HG02884 (cell line): ENCODE measurements around the gene FAM81A.

Experiments
- ATAC-seq: cut with Tn5 transposase; IDR thresholded peaks from one replicate; pipeline ENCODE4 v1.9.1; 2021; ENCODE audit warnings: mild to moderate bottlenecking, moderate library complexity; ENCODE audit not compliant: unreplicated experiment

Gene FAM81A

DNA sequence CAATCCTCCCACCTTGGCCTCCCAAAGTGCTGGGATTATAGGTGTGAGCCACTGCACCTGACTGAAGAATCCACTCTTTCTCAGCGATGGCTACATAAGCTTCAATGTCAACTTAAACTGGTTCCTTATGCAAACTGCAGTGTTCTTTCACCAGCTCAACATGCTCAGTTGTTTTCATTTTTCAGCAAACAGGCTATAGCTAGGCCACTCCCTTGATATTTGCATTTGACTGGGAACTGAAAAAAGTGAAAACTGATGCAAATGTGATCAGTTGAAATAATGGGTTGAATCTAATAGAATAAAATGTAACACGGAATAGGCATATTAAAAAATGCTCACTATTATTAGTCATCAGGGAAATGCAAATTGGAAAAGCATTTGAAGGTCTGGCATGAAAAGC, 99.4 kb downstream of the FAM81A start:
- ATAC-seq: no peak

DNA sequence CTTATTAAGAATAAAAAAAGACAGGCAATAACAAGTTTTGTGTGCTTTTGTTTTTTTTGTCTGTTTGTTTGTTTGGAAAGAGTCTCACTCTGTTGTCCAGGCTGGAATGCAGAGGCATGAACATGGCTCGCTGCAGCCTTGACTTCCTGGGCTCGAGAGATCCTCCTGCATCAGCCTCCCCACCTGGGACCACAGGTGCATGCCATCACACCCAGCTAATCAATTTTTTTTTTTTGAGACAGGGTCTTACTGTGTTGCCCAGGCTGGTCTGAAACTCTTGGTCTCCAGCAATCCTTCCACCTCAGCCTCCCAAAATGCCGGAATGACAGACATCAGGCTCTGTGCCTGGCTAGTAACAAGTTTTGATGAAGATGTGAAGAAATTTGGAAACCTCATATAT, 100.5 kb downstream of the FAM81A start:
- ATAC-seq: no peak

GRCh38 chr15:59539799-59540198, 101.8 kb downstream of the FAM81A start:
- ATAC-seq: no peak

- no peak for ATAC-seq
Observed at GRCh38 chr15:59540654-59541053, 102.7 kb downstream of the FAM81A start.

DNA sequence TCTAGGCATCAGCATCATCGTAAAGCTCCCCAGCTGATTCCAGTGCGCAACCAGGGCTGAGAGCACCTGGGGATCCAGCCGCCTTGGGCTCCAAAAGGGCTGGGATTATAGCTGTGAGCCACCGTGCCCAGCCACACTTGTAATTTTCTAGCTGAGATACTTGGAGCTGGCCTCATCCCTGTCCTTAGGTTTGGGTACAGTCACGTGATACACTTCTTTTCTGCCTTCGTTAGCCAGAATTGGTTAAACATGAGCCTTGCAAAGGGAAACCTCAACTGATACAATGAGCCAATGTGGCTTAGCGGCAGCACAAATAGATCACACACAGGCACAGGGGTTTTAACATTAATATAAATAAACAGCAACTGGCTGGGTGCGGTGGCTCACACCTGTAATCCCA, 103.8 kb downstream of the FAM81A start:
- ATAC-seq: no peak

- ATAC-seq: peak; percentile 89
Observed at GRCh38 chr15:59543721-59544547, 105.9 kb downstream of the FAM81A start.

GRCh38 chr15:59545573-59545972, 107.6 kb downstream of the FAM81A start:
- ATAC-seq: no peak

- ATAC-seq: no peak
Observed at GRCh38 chr15:59548501-59549226, 110.7 kb downstream of the FAM81A start.

- ATAC-seq: no peak
Observed at GRCh38 chr15:59549301-59550185, 111.6 kb downstream of the FAM81A start.

- no peak for ATAC-seq
Observed at GRCh38 chr15:59550530-59550929, 112.5 kb downstream of the FAM81A start.

DNA sequence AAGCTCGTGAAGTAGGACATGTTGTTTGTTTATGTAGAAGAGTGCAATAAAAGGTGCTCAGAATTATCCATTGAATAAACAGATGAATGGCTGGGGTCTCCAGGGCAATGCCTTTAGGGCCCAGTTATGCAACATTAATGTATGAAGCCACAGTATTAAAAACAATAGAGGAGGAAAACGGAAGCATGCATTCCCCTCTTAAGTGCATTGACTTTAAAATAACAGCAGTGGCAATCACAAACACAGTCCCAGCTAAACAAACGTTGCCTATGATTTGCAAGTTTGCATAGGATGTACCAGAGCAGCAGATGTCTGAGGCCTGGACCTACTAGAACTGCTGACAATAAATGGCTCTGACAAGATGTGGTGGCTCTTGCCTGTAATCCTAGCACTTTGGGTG, 113.0 kb downstream of the FAM81A start:
- ATAC-seq: no peak

- no peak for ATAC-seq
Observed at GRCh38 chr15:59553879-59554735, 116.1 kb downstream of the FAM81A start.

GRCh38 chr15:59555696-59556095, 117.7 kb downstream of the FAM81A start:
- no peak for ATAC-seq

DNA sequence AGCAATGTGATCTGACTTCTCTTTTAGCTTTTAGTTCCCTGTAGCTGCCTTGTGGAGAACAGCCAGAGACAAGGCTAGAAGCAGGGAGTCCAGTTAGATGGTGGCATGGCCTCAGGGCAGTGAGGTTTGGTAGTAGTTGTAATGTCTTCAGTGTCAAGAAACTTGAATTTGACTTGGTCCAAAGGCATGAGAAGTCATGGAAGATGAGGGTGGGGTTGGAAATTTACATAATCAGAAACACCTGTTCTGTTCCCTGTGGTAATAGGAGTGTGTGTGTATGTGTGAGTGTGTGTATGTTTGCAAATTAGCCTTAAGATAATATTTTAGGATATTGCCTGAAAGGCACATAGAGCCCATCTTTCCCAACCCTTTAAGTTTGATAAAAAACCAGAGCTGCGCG, 118.4 kb downstream of the FAM81A start:
- ATAC-seq: no peak

DNA sequence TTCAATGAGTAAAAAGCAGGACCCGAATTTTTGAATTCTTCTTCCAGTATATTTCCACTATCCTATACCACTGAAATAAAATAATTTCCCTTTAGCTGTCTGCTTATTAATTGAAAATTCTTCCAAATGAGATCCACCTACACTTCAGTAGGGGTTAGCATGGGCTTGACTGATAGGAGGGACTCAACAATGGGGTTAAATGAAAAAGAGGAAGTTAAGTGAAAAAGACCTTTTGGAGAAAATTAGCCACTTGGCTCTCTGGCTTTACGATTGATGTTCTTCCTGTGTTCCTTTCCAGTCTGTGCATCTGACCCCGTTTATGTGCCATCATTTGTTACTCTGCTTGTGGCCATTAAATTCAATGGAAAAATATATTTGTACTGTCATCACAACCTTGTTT, 119.6 kb downstream of the FAM81A start:
- ATAC-seq: no peak

- ATAC-seq: no peak
Observed at GRCh38 chr15:59558851-59559250, 120.9 kb downstream of the FAM81A start.

GRCh38 chr15:59561547-59561946, 123.6 kb downstream of the FAM81A start:
- no peak for ATAC-seq

DNA sequence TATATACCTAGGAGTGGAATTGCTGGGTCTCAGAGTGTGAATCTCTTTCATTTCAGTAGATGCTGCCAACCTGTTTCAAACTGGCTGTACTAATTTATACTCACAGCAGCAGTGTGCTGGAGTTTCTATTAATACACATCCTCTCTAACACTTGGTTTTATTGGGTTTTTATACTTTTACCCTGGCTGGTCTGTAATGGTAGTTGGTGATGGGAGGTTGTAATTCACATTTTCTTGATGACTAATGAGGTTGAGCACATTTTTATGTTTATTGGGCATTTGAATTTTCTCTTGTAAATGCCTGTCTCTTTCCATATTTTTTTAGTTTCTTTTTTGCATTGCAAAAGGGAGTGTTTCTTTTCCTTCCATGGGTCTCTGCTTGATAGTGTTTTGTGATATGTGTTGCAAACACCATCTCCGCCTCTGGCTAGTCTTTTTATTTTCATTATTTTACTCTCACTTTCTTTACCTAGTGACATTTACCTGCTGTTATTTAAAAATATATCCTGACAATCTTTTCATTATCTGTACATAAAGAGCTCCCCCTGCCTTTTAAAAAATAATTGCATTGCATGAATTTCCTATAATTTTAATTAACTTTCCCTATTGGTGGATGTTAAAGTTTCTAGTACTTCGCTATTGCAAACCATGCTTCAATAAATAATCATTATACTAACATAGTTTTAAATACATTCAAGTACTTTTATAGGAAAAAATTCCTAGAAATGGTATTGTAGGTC, 124.6 kb downstream of the FAM81A start:
- no peak for ATAC-seq

DNA sequence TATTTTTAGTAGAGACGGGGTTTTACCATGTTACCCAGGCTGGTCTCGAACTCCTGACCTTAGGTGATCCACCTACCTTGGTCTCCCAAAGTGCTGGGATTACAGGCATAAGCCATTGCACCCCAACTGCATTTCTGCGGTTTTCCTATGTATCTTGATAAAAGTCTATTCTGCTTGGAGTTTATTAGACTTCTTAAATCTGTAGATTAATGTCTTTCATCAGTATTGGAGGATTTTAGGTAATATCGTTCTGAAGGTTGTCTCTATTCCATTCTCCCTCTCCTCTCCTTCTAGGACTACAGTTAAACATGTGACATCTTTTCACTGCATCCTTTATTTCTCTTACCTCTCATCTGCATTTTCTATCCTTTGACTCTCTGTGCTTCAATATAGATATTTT, 127.3 kb downstream of the FAM81A start:
- ATAC-seq: no peak

GRCh38 chr15:59567324-59567723, 129.3 kb downstream of the FAM81A start:
- ATAC-seq: no peak
